ENCODE data around the gene MAST4.

The MAST4 gene

GRCh38 chr5:67203701-67204074 is 607.5 kb downstream of the MAST4 start:
- Histone ChIP-seq H3K79me1 (replicated peaks; ENCODE audit: low read length, poor library complexity, severe bottlenecking) (no peaks in the 10 kb centered on the region), H2BK12ac (ENCODE audit: low read length in 2 of 2) (no peak overlapping the region), H2AK5ac (ENCODE audit: low read length, severe bottlenecking) (no peak overlapping the region), H3K4me1 (ENCODE audit: control insufficient read depth, insufficient read depth, low read depth, low read length) (no peaks in the 10 kb centered on the region), H3K14ac (ENCODE audit: low read length in 2 of 2) (no peak overlapping the region), H2BK5ac (ENCODE audit: low read depth, low read length, poor library complexity, severe bottlenecking) (no peak overlapping the region), H2BK120ac (ENCODE audit: low read depth, low read length) (no peak overlapping the region), H3K23ac (ENCODE audit: low read length in 2 of 2) (no peak overlapping the region), H4K91ac (ENCODE audit: low read length) (no peak overlapping the region), H3K9ac (ENCODE audit: low read length) (no peak overlapping the region), H3K27me3 (ENCODE audit: control insufficient read depth in 1 of 2, insufficient read depth in 1 of 2, low read length in 2 of 2) (no peaks in the 10 kb centered on the region), H3K4ac (ENCODE audit: low read depth in 1 of 2, low read length in 2 of 2) (no peak overlapping the region), H3K4me3 (ENCODE audit: insufficient read depth in 1 of 2, low read depth in 1 of 2, low read length in 2 of 2) (no peak overlapping the region), H3K27ac (ENCODE audit: low read length, poor library complexity, severe bottlenecking) (no peak overlapping the region), H3K36me3 (ENCODE audit: control insufficient read depth in 1 of 2, insufficient read depth in 2 of 2, low read depth in 1 of 2, low read length in 2 of 2) (no peaks in the 10 kb centered on the region), H3K9me3 (ENCODE audit: control insufficient read depth, low read length) (no peaks in the 10 kb centered on the region), H3K18ac (ENCODE audit: low read depth in 1 of 2, low read length in 2 of 2) (no peak overlapping the region), H2AFZ (ENCODE audit: low read depth, low read length) (no peak overlapping the region), H2BK15ac (ENCODE audit: low read depth, poor library complexity, severe bottlenecking) (no peak overlapping the region), H3K4me2 (ENCODE audit: low read length, poor library complexity, severe bottlenecking) (no peak overlapping the region), H4K8ac (ENCODE audit: low read length) (no peak overlapping the region)
- DNase-seq, result no peak
- WGBS, result 52% methylated on average over 2 of the region's 2 CpGs

GRCh38 chr5:67204821-67205220 is 608.6 kb downstream of the MAST4 start:
- no peak overlapping the region for H3K9ac ChIP-seq (ENCODE audit: low read length)
- H2BK120ac ChIP-seq (ENCODE audit: low read depth, low read length), result no peak overlapping the region
- H3K4me2 ChIP-seq (ENCODE audit: low read length, poor library complexity, severe bottlenecking), result no peak overlapping the region
- 5% methylated on average over 2 of the region's 5 CpGs for WGBS
- DNase-seq, result no peak
- no peak overlapping the region for H4K91ac ChIP-seq (ENCODE audit: low read length)
- H2AFZ ChIP-seq (ENCODE audit: low read depth, low read length), result no peak overlapping the region
- H3K14ac ChIP-seq (ENCODE audit: low read length in 2 of 2), result no peak overlapping the region
- H3K23ac ChIP-seq (ENCODE audit: low read length in 2 of 2), result no peak overlapping the region
- no peaks in the 10 kb centered on the region for H3K36me3 ChIP-seq (ENCODE audit: control insufficient read depth in 1 of 2, insufficient read depth in 2 of 2, low read depth in 1 of 2, low read length in 2 of 2)
- peaks cover 1% of the 10 kb centered on the region for H3K4me1 ChIP-seq (ENCODE audit: control insufficient read depth, insufficient read depth, low read depth, low read length)
- no peak overlapping the region for H3K27ac ChIP-seq (ENCODE audit: low read length, poor library complexity, severe bottlenecking)
- no peak overlapping the region for H3K4me3 ChIP-seq (ENCODE audit: insufficient read depth in 1 of 2, low read depth in 1 of 2, low read length in 2 of 2)
- H2AK5ac ChIP-seq (ENCODE audit: low read length, severe bottlenecking), result no peak overlapping the region
- H3K18ac ChIP-seq (ENCODE audit: low read depth in 1 of 2, low read length in 2 of 2), result peak overlapping the region in 1 of 2 experiments; percentile 29
- no peaks in the 10 kb centered on the region for H3K27me3 ChIP-seq (ENCODE audit: control insufficient read depth in 1 of 2, insufficient read depth in 1 of 2, low read length in 2 of 2)
- H3K9me3 ChIP-seq (ENCODE audit: control insufficient read depth, low read length), result no peaks in the 10 kb centered on the region
- H2BK15ac ChIP-seq (ENCODE audit: low read depth, poor library complexity, severe bottlenecking), result no peak overlapping the region
- H2BK5ac ChIP-seq (ENCODE audit: low read depth, low read length, poor library complexity, severe bottlenecking), result no peak overlapping the region
- H3K79me1 ChIP-seq (replicated peaks; ENCODE audit: low read length, poor library complexity, severe bottlenecking), result no peaks in the 10 kb centered on the region
- H3K4ac ChIP-seq (ENCODE audit: low read depth in 1 of 2, low read length in 2 of 2), result peak overlapping the region in 1 of 2 experiments; percentile 60
- H4K8ac ChIP-seq (ENCODE audit: low read length), result peak overlapping the region; percentile 61
- H2BK12ac ChIP-seq (ENCODE audit: low read length in 2 of 2), result peak overlapping the region in 1 of 2 experiments; percentile 15

- no peak overlapping the region for H2BK15ac ChIP-seq (ENCODE audit: low read depth, poor library complexity, severe bottlenecking)
- 94% methylated on average over 3 of the region's 3 CpGs for WGBS
Observed at GRCh38 chr5:67205981-67206380, 609.8 kb downstream of the MAST4 start.

GRCh38 chr5:67206461-67206860 is 610.3 kb downstream of the MAST4 start:
- H3K4me1 ChIP-seq (ENCODE audit: control insufficient read depth, insufficient read depth, low read depth, low read length), result peaks cover 1% of the 10 kb centered on the region
- no peak for DNase-seq
- H2BK12ac ChIP-seq (ENCODE audit: low read length in 2 of 2), result no peak overlapping the region
- no peak overlapping the region for H2BK120ac ChIP-seq (ENCODE audit: low read depth, low read length)
- no peak overlapping the region for H3K18ac ChIP-seq (ENCODE audit: low read depth in 1 of 2, low read length in 2 of 2)
- no peak overlapping the region for H4K91ac ChIP-seq (ENCODE audit: low read length)
- no CpG with 5 or more reads among the region's 2 CpGs for WGBS
- no peak overlapping the region for H3K9ac ChIP-seq (ENCODE audit: low read length)
- no peak overlapping the region for H3K4me3 ChIP-seq (ENCODE audit: insufficient read depth in 1 of 2, low read depth in 1 of 2, low read length in 2 of 2)
- no peak overlapping the region for H2BK5ac ChIP-seq (ENCODE audit: low read depth, low read length, poor library complexity, severe bottlenecking)
- no peak overlapping the region for H2AK5ac ChIP-seq (ENCODE audit: low read length, severe bottlenecking)
- H3K79me1 ChIP-seq (replicated peaks; ENCODE audit: low read length, poor library complexity, severe bottlenecking), result no peaks in the 10 kb centered on the region
- H2AFZ ChIP-seq (ENCODE audit: low read depth, low read length), result no peak overlapping the region
- no peaks in the 10 kb centered on the region for H3K36me3 ChIP-seq (ENCODE audit: control insufficient read depth in 1 of 2, insufficient read depth in 2 of 2, low read depth in 1 of 2, low read length in 2 of 2)
- no peak overlapping the region for H3K14ac ChIP-seq (ENCODE audit: low read length in 2 of 2)
- H4K8ac ChIP-seq (ENCODE audit: low read length), result no peak overlapping the region
- H3K4me2 ChIP-seq (ENCODE audit: low read length, poor library complexity, severe bottlenecking), result no peak overlapping the region
- no peak overlapping the region for H3K4ac ChIP-seq (ENCODE audit: low read depth in 1 of 2, low read length in 2 of 2)
- H3K9me3 ChIP-seq (ENCODE audit: control insufficient read depth, low read length), result no peaks in the 10 kb centered on the region
- no peaks in the 10 kb centered on the region for H3K27me3 ChIP-seq (ENCODE audit: control insufficient read depth in 1 of 2, insufficient read depth in 1 of 2, low read length in 2 of 2)
- H2BK15ac ChIP-seq (ENCODE audit: low read depth, poor library complexity, severe bottlenecking), result no peak overlapping the region
- no peak overlapping the region for H3K23ac ChIP-seq (ENCODE audit: low read length in 2 of 2)
- H3K27ac ChIP-seq (ENCODE audit: low read length, poor library complexity, severe bottlenecking), result no peak overlapping the region

More at GRCh38 chr5:67205981-67206380, 609.8 kb downstream of the MAST4 start:
- no peak overlapping the region for H3K4me2 ChIP-seq (ENCODE audit: low read length, poor library complexity, severe bottlenecking)
- no peak overlapping the region for H3K27ac ChIP-seq (ENCODE audit: low read length, poor library complexity, severe bottlenecking)
- no peaks in the 10 kb centered on the region for H3K9me3 ChIP-seq (ENCODE audit: control insufficient read depth, low read length)
- no peaks in the 10 kb centered on the region for H3K79me1 ChIP-seq (replicated peaks; ENCODE audit: low read length, poor library complexity, severe bottlenecking)
- H3K27me3 ChIP-seq (ENCODE audit: control insufficient read depth in 1 of 2, insufficient read depth in 1 of 2, low read length in 2 of 2), result no peaks in the 10 kb centered on the region
- no peak overlapping the region for H3K18ac ChIP-seq (ENCODE audit: low read depth in 1 of 2, low read length in 2 of 2)
- H3K4me1 ChIP-seq (ENCODE audit: control insufficient read depth, insufficient read depth, low read depth, low read length), result peaks cover 1% of the 10 kb centered on the region
- H3K36me3 ChIP-seq (ENCODE audit: control insufficient read depth in 1 of 2, insufficient read depth in 2 of 2, low read depth in 1 of 2, low read length in 2 of 2), result no peaks in the 10 kb centered on the region
- no peak overlapping the region for H3K4ac ChIP-seq (ENCODE audit: low read depth in 1 of 2, low read length in 2 of 2)
- no peak overlapping the region for H3K4me3 ChIP-seq (ENCODE audit: insufficient read depth in 1 of 2, low read depth in 1 of 2, low read length in 2 of 2)
- DNase-seq, result no peak
- H2BK120ac ChIP-seq (ENCODE audit: low read depth, low read length), result no peak overlapping the region
- no peak overlapping the region for H2BK5ac ChIP-seq (ENCODE audit: low read depth, low read length, poor library complexity, severe bottlenecking)
- H3K23ac ChIP-seq (ENCODE audit: low read length in 2 of 2), result no peak overlapping the region
- H4K8ac ChIP-seq (ENCODE audit: low read length), result no peak overlapping the region
- H3K14ac ChIP-seq (ENCODE audit: low read length in 2 of 2), result no peak overlapping the region
- H2AK5ac ChIP-seq (ENCODE audit: low read length, severe bottlenecking), result no peak overlapping the region
- no peak overlapping the region for H2AFZ ChIP-seq (ENCODE audit: low read depth, low read length)
- H2BK12ac ChIP-seq (ENCODE audit: low read length in 2 of 2), result no peak overlapping the region
- peak overlapping the region; percentile 2 for H4K91ac ChIP-seq (ENCODE audit: low read length)
- no peak overlapping the region for H3K9ac ChIP-seq (ENCODE audit: low read length)
